ENCODE results near the gene CIDEA.

The CIDEA gene

GRCh38 chr18:12295389-12296086 is 41.4 kb downstream of the CIDEA start:
- no peak for TF ChIP-seq CTCF (IDR thresholded peaks at IDR 0.05; ENCODE audit: control extremely low read depth, extremely low read depth, low read depth, missing control alignments)
- no peak for DNase-seq (ENCODE audit: extremely low spot score)
- ChIA-PET CTCF (interaction anchor here (0.9 to 1.2 kb wide), 2 partner anchors 16 to 17 kb away, joined by 3 read pairs; no protein-coding TSS in a partner anchor), POLR2A (interaction anchor here (0.6 kb wide), 1 partner anchor 371 kb away, joined by 3 read pairs; no protein-coding TSS in a partner anchor)

- POLR2A ChIA-PET = interaction anchor here (0.6 kb wide), 1 partner anchor 370 kb away, joined by 3 read pairs; no protein-coding TSS in a partner anchor
- DNase-seq (ENCODE audit: extremely low spot score) = no peak
Observed at GRCh38 chr18:12296087-12296403, 41.9 kb downstream of the CIDEA start.

GRCh38 chr18:12296457-12296856 is 42.3 kb downstream of the CIDEA start:
- ChIA-PET POLR2A (interaction anchor here (0.6 kb wide), 1 partner anchor 370 kb away, joined by 3 read pairs; no protein-coding TSS in a partner anchor), CTCF (interaction anchor here (0.9 kb wide), 1 partner anchor 17 kb away, joined by 3 read pairs; no protein-coding TSS in a partner anchor)
- no peak for TF ChIP-seq CTCF (IDR thresholded peaks at IDR 0.05; ENCODE audit: control extremely low read depth, extremely low read depth, low read depth, missing control alignments)
- DNase-seq (ENCODE audit: extremely low spot score) = no peak

More at GRCh38 chr18:12296087-12296403, 41.9 kb downstream of the CIDEA start:
- CTCF ChIA-PET = interaction anchor here (0.9 kb wide), 1 partner anchor 16 kb away, joined by 3 read pairs; no protein-coding TSS in a partner anchor
- no peak for TF ChIP-seq CTCF (IDR thresholded peaks at IDR 0.05; ENCODE audit: control extremely low read depth, extremely low read depth, low read depth, missing control alignments)

GRCh38 chr18:12299862-12300261 is 45.7 kb downstream of the CIDEA start:
- ChIA-PET POLR2A (no interaction called here), CTCF (interaction anchor here (1.1 kb wide), 1 partner anchor 27 kb away, joined by 4 read pairs; no protein-coding TSS in a partner anchor)
- DNase-seq (ENCODE audit: extremely low spot score) = no peak
- no peak for TF ChIP-seq CTCF (IDR thresholded peaks at IDR 0.05; ENCODE audit: control extremely low read depth, extremely low read depth, low read depth, missing control alignments)

- ChIA-PET CTCF (interaction anchor here (2.0 kb wide), 1 partner anchor 29 kb away, joined by 6 read pairs; no protein-coding TSS in a partner anchor), POLR2A (no interaction called here)
- DNase-seq (ENCODE audit: extremely low spot score) = no peak
- TF ChIP-seq CTCF (IDR thresholded peaks at IDR 0.05; ENCODE audit: control extremely low read depth, extremely low read depth, low read depth, missing control alignments) = no peak
Observed at GRCh38 chr18:12301263-12302005, 47.3 kb downstream of the CIDEA start.

GRCh38 chr18:12302391-12303147 is 48.4 kb downstream of the CIDEA start:
- CTCF ChIA-PET = interaction anchor here (2.0 kb wide), 1 partner anchor 30 kb away, joined by 6 read pairs; no protein-coding TSS in a partner anchor
- no peak for TF ChIP-seq CTCF (IDR thresholded peaks at IDR 0.05; ENCODE audit: control extremely low read depth, extremely low read depth, low read depth, missing control alignments)
- DNase-seq (ENCODE audit: extremely low spot score) = no peak
- POLR2A ChIA-PET = no interaction called here

All from GM10248 (cell line).